CD4-positive, CD25-positive, alpha-beta regulatory T cell (primary cell): Measurements from ENCODE around the gene MACROD2. TPM values are rescaled to one million over a fixed set of nuclear protein-coding genes. Genes with fewer than 3 reads are reported as not detected.

Experiments
- ATAC-seq, 2 donors: fragments of 150-1000 bp; cut with Tn5 transposase; one replicate each; pipeline ENCODE4 v1.10.0; 2021; ENCODE audit warnings: low read depth in 2 of 2, moderate number of reproducible peaks in 2 of 2, moderate library complexity in 1 of 2
- DNase-seq, 3 donors: peaks; one replicate each; pipeline versions ENCODE4 v3.0.0 to v3.0.0-alpha.2; 2012 to 2022; ENCODE audit warnings: mixed read lengths in 1 of 3
- H3K27ac ChIP-seq: one replicate; pipeline ENCODE4 v1.7.0; 2013; ENCODE audit warnings: mild to moderate bottlenecking, low read length; ENCODE audit not compliant: insufficient read depth, poor library complexity, severe bottlenecking
- H3K27me3 ChIP-seq: one replicate; pipeline ENCODE4 v1.7.0; 2013; ENCODE audit warnings: low read length; ENCODE audit not compliant: control insufficient read depth, insufficient read depth
- H3K36me3 ChIP-seq: one replicate; pipeline ENCODE4 v1.7.0; 2013; ENCODE audit warnings: mild to moderate bottlenecking, low read length, moderate library complexity; ENCODE audit not compliant: control insufficient read depth, insufficient read depth
- H3K4me1 ChIP-seq: 2 replicates; pipeline ENCODE4 v1.7.0; 2013; ENCODE audit warnings: mild to moderate bottlenecking, low read length; ENCODE audit not compliant: insufficient read depth, control insufficient read depth, poor library complexity, severe bottlenecking
- H3K4me3 ChIP-seq: one replicate; pipeline ENCODE4 v1.7.0; 2013; ENCODE audit warnings: low read depth, mild to moderate bottlenecking, low read length, moderate library complexity
- H3K9me3 ChIP-seq, 2 experiments: 1 replicate in 1 of 2; 2 replicates in 1 of 2; pipeline ENCODE4 v1.7.0; 2013; ENCODE audit warnings: low read length in 2 of 2, mild to moderate bottlenecking in 1 of 2, moderate library complexity in 1 of 2; ENCODE audit not compliant: control insufficient read depth in 2 of 2
- H3K27ac Mint-ChIP-seq, 3 donors: one replicate each; pipeline ENCODE4 v1.8.0; 2020 to 2022; ENCODE audit warnings: mild to moderate bottlenecking in 3 of 3, mixed read lengths in 3 of 3, moderate library complexity in 2 of 3
- H3K27me3 Mint-ChIP-seq: one replicate; pipeline ENCODE4 v1.8.0; 2022; ENCODE audit warnings: mild to moderate bottlenecking, mixed read lengths
- H3K36me3 Mint-ChIP-seq: one replicate; pipeline ENCODE4 v1.8.0; 2020; ENCODE audit warnings: mixed read lengths
- H3K4me1 Mint-ChIP-seq, 4 donors: one replicate each; pipeline ENCODE4 v1.8.0; 2020 to 2022; ENCODE audit warnings: mixed read lengths in 4 of 4, mild to moderate bottlenecking in 1 of 4
- H3K4me3 Mint-ChIP-seq, 4 donors: one replicate each; pipeline ENCODE4 v1.8.0; 2020 to 2022; ENCODE audit warnings: mild to moderate bottlenecking in 4 of 4, mixed read lengths in 4 of 4, moderate library complexity in 3 of 4
- H3K9me3 Mint-ChIP-seq, 7 donors: one replicate each; pipeline ENCODE4 v1.8.0; 2020 to 2022; ENCODE audit warnings: mixed read lengths in 7 of 7, mild to moderate bottlenecking in 3 of 7, moderate library complexity in 2 of 7
- polyA plus RNA-seq, 4 donors: library from polyadenylated mRNA; unstranded; fragments of 300-500 nt; fragmentation: Illumina TruSeq; gene quantifications; one replicate each; pipeline ENCODE4 v1.2.3, GENCODE V29; 2021
- total RNA-seq: library from RNA; stranded (reverse); gene quantifications from one replicate; pipeline ENCODE4 v1.2.3, GENCODE V29; 2022

The MACROD2 gene
- total and polyA plus RNA-seq, 5 donors from 2014 or later = 1.4 TPM; not detected in 4

DNA sequence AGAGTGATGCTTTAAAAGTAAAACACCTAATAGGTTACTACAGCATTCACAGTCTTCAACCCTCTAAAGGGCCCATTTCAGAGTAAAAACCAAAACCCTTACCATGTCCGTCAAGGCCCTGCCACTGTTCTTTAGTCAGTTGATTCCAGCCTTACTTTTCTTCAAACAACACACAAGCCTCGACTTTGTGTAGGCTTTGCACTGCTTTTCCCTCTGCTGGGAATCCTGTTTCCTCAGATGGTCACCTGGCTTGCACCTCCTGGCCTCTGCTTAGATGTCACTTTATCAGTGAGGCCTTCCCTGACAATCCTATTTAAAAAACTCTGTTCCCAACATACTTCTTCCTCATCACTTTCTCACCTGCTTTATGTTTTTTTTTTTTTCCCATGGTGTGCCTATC lies 419.2 kb downstream of the MACROD2 start:
- Histone ChIP-seq H3K4me1 (no peaks in the 10 kb centered on the region), H3K27ac (no peak overlapping the region), H3K4me3 (no peak overlapping the region), H3K27me3 (no peaks in the 10 kb centered on the region), H3K9me3 (peaks cover 0 to 4% of the 10 kb centered on the region in 2 experiments), H3K36me3 (no peaks in the 10 kb centered on the region)
- Mint-ChIP-seq H3K4me1 (no peaks in the 10 kb centered on the region), H3K36me3 (no peaks in the 10 kb centered on the region), H3K27ac (no peak overlapping the region), H3K4me3 (no peak overlapping the region), H3K27me3 (no peaks in the 10 kb centered on the region), H3K9me3 (peaks cover 3 to 17% (median 9%) of the 10 kb centered on the region in 7 donors)
- ATAC-seq (no peak), DNase-seq (no peak)

DNA sequence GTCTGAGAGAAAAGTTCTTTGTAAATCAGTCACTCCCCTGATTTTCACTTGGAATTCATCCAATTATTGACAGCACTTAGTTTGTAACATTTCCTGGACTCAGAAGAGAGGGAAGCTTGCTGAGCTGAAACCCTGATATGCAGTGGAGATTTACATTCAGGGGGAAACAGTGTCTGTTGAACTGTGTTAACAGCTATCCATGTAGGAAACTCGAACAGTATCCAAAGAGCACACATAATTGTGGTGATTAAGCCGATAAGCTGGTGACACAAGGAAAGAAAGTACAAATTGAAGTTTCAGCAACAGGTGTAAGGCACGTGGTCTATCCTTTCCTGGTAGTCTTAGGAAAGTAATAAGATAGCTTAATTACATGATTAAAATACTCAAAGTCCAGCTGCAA lies 420.2 kb downstream of the MACROD2 start:
- H3K4me1 ChIP-seq = no peaks in the 10 kb centered on the region
- H3K9me3 ChIP-seq = peaks cover 0 to 4% of the 10 kb centered on the region in 2 experiments

DNA sequence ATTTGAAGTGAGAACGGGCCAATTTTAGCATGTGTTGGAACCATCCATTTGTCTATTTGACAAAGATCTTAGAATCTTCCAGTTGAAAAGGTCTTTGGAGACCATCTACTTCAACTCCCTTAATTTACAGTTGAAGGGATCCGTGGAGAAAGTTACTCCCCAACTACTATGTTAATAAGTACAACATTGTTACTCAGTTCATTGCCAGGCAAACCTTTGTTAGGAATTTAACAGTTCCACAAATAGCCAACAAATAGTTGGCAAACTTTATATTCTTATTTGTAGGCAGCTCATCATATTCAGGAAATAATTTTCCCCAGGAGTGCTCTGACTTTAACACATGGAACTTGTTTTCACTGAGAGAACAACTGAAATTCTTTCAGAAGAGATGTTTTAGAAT lies 423.1 kb downstream of the MACROD2 start:
- Mint-ChIP-seq H3K4me1 (no peaks in the 10 kb centered on the region), H3K9me3 (peaks cover 3 to 12% (median 8%) of the 10 kb centered on the region in 7 donors), H3K27me3 (no peaks in the 10 kb centered on the region), H3K4me3 (no peak overlapping the region), H3K27ac (no peak overlapping the region), H3K36me3 (no peaks in the 10 kb centered on the region)
- Histone ChIP-seq H3K4me1 (no peaks in the 10 kb centered on the region), H3K27ac (no peak overlapping the region), H3K9me3 (no peaks in the 10 kb centered on the region), H3K4me3 (no peak overlapping the region), H3K27me3 (no peaks in the 10 kb centered on the region), H3K36me3 (no peaks in the 10 kb centered on the region)
- ATAC-seq (no peak), DNase-seq (no peak)

More for the DNA sequence above, 420.2 kb downstream of the MACROD2 start:
- Histone ChIP-seq H3K27me3 (no peaks in the 10 kb centered on the region), H3K27ac (no peak overlapping the region), H3K4me3 (no peak overlapping the region), H3K36me3 (no peaks in the 10 kb centered on the region)
- peaks cover 1 to 11% (median 9%) of the 10 kb centered on the region in 7 donors for H3K9me3 Mint-ChIP-seq
- DNase-seq = no peak
- ATAC-seq = no peak
- no peak overlapping the region for H3K27ac Mint-ChIP-seq
- H3K4me3 Mint-ChIP-seq = no peak overlapping the region
- H3K27me3 Mint-ChIP-seq = no peaks in the 10 kb centered on the region
- H3K36me3 Mint-ChIP-seq = no peaks in the 10 kb centered on the region
- no peaks in the 10 kb centered on the region for H3K4me1 Mint-ChIP-seq

DNA sequence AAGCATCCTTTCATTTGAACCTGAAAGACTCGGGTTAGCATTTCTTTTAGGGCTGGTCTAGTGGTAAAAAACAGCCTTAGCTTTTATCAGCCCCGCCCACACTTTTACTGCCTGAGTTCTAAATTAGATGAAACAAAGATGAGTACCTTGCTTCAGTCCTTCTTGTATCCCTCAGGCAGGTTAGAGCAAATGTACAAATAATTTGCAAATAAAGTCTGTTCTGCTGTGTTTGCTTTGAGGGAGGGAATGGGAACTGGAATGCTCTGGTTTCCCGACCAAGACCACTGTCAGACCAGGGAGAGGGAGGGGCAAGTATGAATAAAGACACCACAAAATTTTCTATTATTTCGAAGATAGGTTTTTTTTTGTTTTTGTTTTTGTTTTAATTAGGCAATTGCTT lies 427.6 kb downstream of the MACROD2 start:
- H3K4me1 Mint-ChIP-seq = no peaks in the 10 kb centered on the region
- H3K4me3 Mint-ChIP-seq = no peak overlapping the region
- Histone ChIP-seq H3K27me3 (no peaks in the 10 kb centered on the region), H3K9me3 (no peaks in the 10 kb centered on the region), H3K4me1 (no peaks in the 10 kb centered on the region), H3K36me3 (no peaks in the 10 kb centered on the region), H3K27ac (no peak overlapping the region), H3K4me3 (no peak overlapping the region)
- ATAC-seq (no peak), DNase-seq (no peak)
- H3K27me3 Mint-ChIP-seq = no peaks in the 10 kb centered on the region
- peaks cover 0 to 17% (median 7%) of the 10 kb centered on the region in 7 donors for H3K9me3 Mint-ChIP-seq
- no peaks in the 10 kb centered on the region for H3K36me3 Mint-ChIP-seq
- no peak overlapping the region for H3K27ac Mint-ChIP-seq

DNA sequence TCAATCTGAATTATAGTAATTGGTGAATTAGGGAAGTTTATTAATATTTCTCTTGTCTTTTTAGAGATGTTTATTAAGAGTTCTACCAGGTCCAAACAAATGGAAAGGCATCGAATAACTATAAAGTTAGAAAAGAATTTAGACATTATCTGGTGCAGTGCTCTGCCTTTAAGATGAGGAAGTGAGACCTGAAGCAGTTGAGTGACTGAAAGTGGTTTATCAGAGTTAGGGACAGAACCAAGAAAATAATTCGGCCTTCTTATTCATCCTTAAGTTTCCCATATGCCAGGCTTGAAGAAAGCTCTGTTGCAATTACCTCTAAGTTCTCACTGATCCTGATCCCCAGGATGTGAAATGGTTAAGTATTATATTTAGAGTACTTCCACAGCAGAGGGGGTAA lies 436.3 kb downstream of the MACROD2 start:
- no peak for DNase-seq
- H3K9me3 ChIP-seq = peaks cover 0 to 4% of the 10 kb centered on the region in 2 experiments
- no peaks in the 10 kb centered on the region for H3K27me3 ChIP-seq
- H3K4me1 ChIP-seq = no peaks in the 10 kb centered on the region
- Mint-ChIP-seq H3K27ac (no peak overlapping the region), H3K9me3 (peaks cover 1 to 24% (median 5%) of the 10 kb centered on the region in 7 donors), H3K4me3 (no peak overlapping the region), H3K27me3 (no peaks in the 10 kb centered on the region), H3K4me1 (no peaks in the 10 kb centered on the region), H3K36me3 (no peaks in the 10 kb centered on the region)
- no peak overlapping the region for H3K27ac ChIP-seq
- ATAC-seq = no peak
- no peak overlapping the region for H3K4me3 ChIP-seq
- no peaks in the 10 kb centered on the region for H3K36me3 ChIP-seq

DNA sequence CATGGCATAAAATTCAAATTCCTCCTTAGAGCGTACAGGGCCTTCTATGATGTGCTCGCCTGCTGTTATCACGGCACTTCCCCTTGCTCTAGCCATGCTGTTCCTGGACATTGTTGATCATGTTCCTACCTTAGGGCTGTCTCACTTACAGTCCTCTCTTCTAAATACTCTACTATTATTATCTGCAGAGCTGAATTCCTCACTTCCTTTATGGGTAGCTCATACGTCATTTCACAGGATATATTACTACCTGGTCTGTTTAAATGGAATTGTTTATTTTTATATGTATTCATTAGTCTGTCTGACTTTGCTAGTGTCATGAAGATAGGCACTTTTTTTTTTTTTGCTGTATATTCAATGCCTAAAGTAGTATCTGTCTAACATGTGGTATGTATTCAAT lies 436.8 kb downstream of the MACROD2 start:
- H3K4me1 Mint-ChIP-seq = no peaks in the 10 kb centered on the region
- DNase-seq (no peak), ATAC-seq (no peak)
- no peaks in the 10 kb centered on the region for H3K36me3 ChIP-seq
- H3K4me1 ChIP-seq = no peaks in the 10 kb centered on the region
- H3K9me3 ChIP-seq = peaks cover 0 to 4% of the 10 kb centered on the region in 2 experiments
- no peak overlapping the region for H3K27ac Mint-ChIP-seq
- H3K27me3 Mint-ChIP-seq = no peaks in the 10 kb centered on the region
- no peak overlapping the region for H3K4me3 Mint-ChIP-seq
- no peak overlapping the region for H3K4me3 ChIP-seq
- H3K27me3 ChIP-seq = no peaks in the 10 kb centered on the region
- no peaks in the 10 kb centered on the region for H3K36me3 Mint-ChIP-seq
- peaks cover 1 to 24% (median 5%) of the 10 kb centered on the region in 7 donors for H3K9me3 Mint-ChIP-seq
- no peak overlapping the region for H3K27ac ChIP-seq

DNA sequence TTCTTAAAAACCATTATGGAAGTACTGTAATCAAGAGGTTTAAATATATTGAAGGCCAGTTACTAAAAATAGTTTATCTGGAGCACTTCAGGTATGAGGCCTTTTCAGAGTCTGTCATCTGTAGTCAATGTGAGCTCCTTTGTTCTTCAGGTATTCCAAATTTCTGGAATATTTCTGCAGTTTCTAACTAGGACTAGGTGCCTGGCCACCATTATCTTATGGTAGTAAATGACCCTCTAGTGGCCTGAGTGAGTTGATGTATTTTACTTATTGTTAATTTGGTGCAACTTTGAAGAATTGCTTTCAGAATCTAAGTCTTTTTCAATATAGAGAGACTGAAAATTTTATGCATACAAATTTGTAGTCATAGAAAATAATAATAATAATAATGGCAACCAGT lies 437.3 kb downstream of the MACROD2 start:
- Histone ChIP-seq H3K27ac (no peak overlapping the region), H3K36me3 (no peaks in the 10 kb centered on the region), H3K4me1 (no peaks in the 10 kb centered on the region), H3K4me3 (no peak overlapping the region), H3K9me3 (peaks cover 0 to 4% of the 10 kb centered on the region in 2 experiments), H3K27me3 (no peaks in the 10 kb centered on the region)
- H3K4me1 Mint-ChIP-seq = no peaks in the 10 kb centered on the region
- H3K36me3 Mint-ChIP-seq = no peaks in the 10 kb centered on the region
- DNase-seq (no peak), ATAC-seq (no peak)
- no peak overlapping the region for H3K27ac Mint-ChIP-seq
- H3K9me3 Mint-ChIP-seq = peaks cover 1 to 24% (median 5%) of the 10 kb centered on the region in 7 donors
- H3K4me3 Mint-ChIP-seq = no peak overlapping the region
- H3K27me3 Mint-ChIP-seq = no peaks in the 10 kb centered on the region

DNA sequence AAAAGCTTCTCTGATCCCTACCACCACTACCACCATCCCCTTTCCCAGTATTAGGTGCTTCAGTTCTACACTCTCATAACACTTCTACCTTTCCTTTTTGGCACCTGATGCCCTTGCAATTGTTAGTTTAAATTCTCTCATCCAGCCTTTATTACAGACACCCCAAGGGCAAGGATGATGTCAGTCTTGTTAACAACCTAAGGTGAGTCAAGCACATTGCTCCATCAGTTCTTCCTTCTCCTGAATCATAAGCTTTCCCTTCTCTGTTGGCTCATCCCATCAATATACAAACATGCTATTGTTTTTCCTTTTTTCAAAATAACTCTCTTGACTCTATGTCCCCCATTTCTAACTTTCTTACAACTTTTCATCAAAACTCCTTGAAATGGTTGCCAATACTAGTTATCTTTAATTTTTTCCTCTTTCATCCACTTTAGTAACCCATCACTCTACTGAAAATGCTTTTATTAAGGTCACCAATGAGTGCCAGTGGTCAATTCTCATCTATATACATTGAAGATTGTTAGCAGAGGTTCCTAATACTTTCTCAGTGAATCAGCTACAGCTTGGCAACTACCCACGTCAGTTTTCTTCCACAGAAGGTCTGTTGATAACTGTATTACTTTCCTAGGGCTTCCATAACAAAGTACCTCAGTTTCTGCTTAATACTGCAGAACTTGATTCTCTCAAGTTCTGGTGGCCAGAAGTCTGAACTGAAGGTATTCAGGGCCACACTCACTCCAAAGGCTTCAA lies 439.2 kb downstream of the MACROD2 start:
- no peaks in the 10 kb centered on the region for H3K27me3 ChIP-seq
- no peak overlapping the region for H3K27ac Mint-ChIP-seq
- no peak overlapping the region for H3K27ac ChIP-seq
- H3K4me1 Mint-ChIP-seq = no peaks in the 10 kb centered on the region
- no peaks in the 10 kb centered on the region for H3K4me1 ChIP-seq
- no peak overlapping the region for H3K4me3 ChIP-seq
- H3K36me3 ChIP-seq = no peaks in the 10 kb centered on the region
- peaks cover 4 to 36% (median 9%) of the 10 kb centered on the region in 7 donors for H3K9me3 Mint-ChIP-seq
- H3K27me3 Mint-ChIP-seq = no peaks in the 10 kb centered on the region
- H3K4me3 Mint-ChIP-seq = no peak overlapping the region
- ATAC-seq (no peak), DNase-seq (no peak)
- no peaks in the 10 kb centered on the region for H3K36me3 Mint-ChIP-seq
- peaks cover 0 to 6% of the 10 kb centered on the region in 2 experiments for H3K9me3 ChIP-seq
